Right atrium auricular region (tissue), 2 donors: ENCODE data around the gene CCDC86. TPM values are rescaled to one million over a fixed set of nuclear protein-coding genes. Genes with fewer than 3 reads are reported as not detected.
A peak's percentile ranks its signal among the peaks of the same experiment; 100 is the strongest.

ENCODE experiments used
- DNase-seq: peaks from one replicate; pipeline ENCODE4 v3.0.0-alpha.2; 2019; ENCODE audit warnings: low spot score
- H3K27ac ChIP-seq, 2 donors: fragments of 200-600 bp; sonication (generic); 1 replicate in 1 of 2; 2 replicates in 1 of 2; pipeline ENCODE4 v1.5.1; 2016 to 2019
- H3K27me3 ChIP-seq, 2 donors: fragments of 200-600 bp; sonication (generic); one replicate each; pipeline versions ENCODE4 v1.5.1 to v1.6.0; 2017 to 2019
- H3K36me3 ChIP-seq: fragments of 200-600 bp; sonication (generic); one replicate; pipeline ENCODE4 v1.5.1; 2016
- H3K4me1 ChIP-seq, 2 donors: fragments of 200-600 bp; sonication (generic); one replicate each; pipeline versions ENCODE4 v1.5.1 to v1.6.0; 2017 to 2019
- H3K4me3 ChIP-seq, 2 donors: fragments of 200-600 bp; sonication (generic); 1 replicate in 1 of 2; 2 replicates in 1 of 2; pipeline ENCODE4 v1.5.1; 2017 to 2019; ENCODE audit warnings: mild to moderate bottlenecking in 1 of 2, moderate library complexity in 1 of 2
- H3K9me3 ChIP-seq, 2 donors: fragments of 200-600 bp; sonication (generic); one replicate each; pipeline ENCODE4 v1.5.1; 2019
- CTCF ChIP-seq, 2 donors: fragments of 200-600 bp; sonication (generic); IDR thresholded peaks; one replicate each; pipeline ENCODE4 v1.5.1; 2019; ENCODE audit warnings: antibody characterized with exemption in 2 of 2
- total RNA-seq, 2 donors: library from RNA; depleted of rRNA; stranded (reverse); fragments of >200 nt; gene quantifications; one replicate each; pipeline ENCODE4 v1.1.0, GENCODE V29; 2016

CCDC86 gene
- total RNA-seq, 2 donors from 2014 or later = 9.1 to 10.2 TPM

- no peak overlapping the region for H3K4me3 ChIP-seq
- no peaks in the 10 kb centered on the region for H3K27me3 ChIP-seq
- no peaks in the 10 kb centered on the region for H3K9me3 ChIP-seq
- DNase-seq = no peak
- peaks cover 7% of the 10 kb centered on the region for H3K36me3 ChIP-seq
- no peak overlapping the region for H3K27ac ChIP-seq
- H3K4me1 ChIP-seq = peaks cover 0 to 6% of the 10 kb centered on the region in 2 donors
- no peak for TF ChIP-seq CTCF (IDR thresholded peaks at IDR 0.05)
Measured at GRCh38 chr11:60880643-60881282, 38.9 kb downstream of the CCDC86 start.

DNA sequence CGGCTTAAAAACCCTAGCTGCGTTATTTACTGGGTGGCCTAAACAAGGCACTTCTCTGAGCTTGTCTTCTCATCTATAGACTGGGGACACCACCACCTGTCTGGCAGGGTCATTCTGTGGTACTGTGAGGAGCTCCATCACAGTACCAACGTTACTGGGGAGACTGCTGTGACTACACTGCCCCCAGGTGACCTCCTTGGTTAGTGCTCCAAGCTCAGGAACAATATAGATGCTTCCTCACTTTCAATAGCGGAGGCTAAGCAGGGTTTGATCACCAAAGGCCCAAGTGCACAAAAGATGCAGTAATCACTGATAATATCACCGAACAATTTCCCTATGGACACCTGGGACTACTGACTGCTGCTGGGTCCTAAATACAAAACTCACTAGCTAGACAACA is 45.6 kb downstream of the CCDC86 start:
- no peak overlapping the region for H3K27ac ChIP-seq
- H3K27me3 ChIP-seq = no peaks in the 10 kb centered on the region
- peaks cover 16% of the 10 kb centered on the region for H3K36me3 ChIP-seq
- no peak overlapping the region for H3K4me3 ChIP-seq
- no peaks in the 10 kb centered on the region for H3K9me3 ChIP-seq
- TF ChIP-seq CTCF (IDR thresholded peaks at IDR 0.05) = peak; percentile 20 to 59
- peaks cover 0 to 19% of the 10 kb centered on the region in 2 donors for H3K4me1 ChIP-seq
- no peak for DNase-seq

- TF ChIP-seq CTCF (IDR thresholded peaks at IDR 0.05) = no peak
- H3K27ac ChIP-seq = no peak overlapping the region
- H3K36me3 ChIP-seq = peaks cover 31% of the 10 kb centered on the region
Measured at GRCh38 chr11:60889869-60890311, 48.0 kb downstream of the CCDC86 start.

DNA sequence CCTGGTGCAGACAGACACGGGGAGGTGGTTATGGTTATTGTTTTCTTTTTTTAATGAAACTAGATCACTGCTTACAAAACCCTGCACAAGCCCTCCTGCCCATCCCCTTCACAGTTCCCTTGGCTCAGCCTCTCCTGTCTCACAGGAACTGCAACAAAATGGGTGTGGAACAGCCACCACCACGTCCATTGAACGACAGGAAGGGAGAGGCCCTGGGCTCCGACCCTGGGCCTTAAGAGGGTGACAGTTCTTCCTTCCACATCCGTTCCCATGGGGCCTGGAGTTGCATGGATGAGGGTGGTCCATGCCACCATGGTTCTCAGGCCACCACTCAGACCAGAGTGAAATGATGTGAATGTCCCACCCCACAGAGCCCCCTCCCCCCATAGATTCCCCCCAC is 48.8 kb downstream of the CCDC86 start:
- Histone ChIP-seq H3K4me3 (no peak overlapping the region), H3K4me1 (peaks cover 0 to 19% of the 10 kb centered on the region in 2 donors), H3K27ac (peak overlapping the region in 1 of 2 donors; percentile 41), H3K36me3 (peaks cover 31% of the 10 kb centered on the region), H3K27me3 (no peaks in the 10 kb centered on the region), H3K9me3 (no peaks in the 10 kb centered on the region)
- no peak for DNase-seq
- no peak for TF ChIP-seq CTCF (IDR thresholded peaks at IDR 0.05)

More at GRCh38 chr11:60889869-60890311, 48.0 kb downstream of the CCDC86 start:
- Histone ChIP-seq H3K9me3 (no peaks in the 10 kb centered on the region), H3K27me3 (no peaks in the 10 kb centered on the region), H3K4me3 (no peak overlapping the region), H3K4me1 (peaks cover 0 to 19% of the 10 kb centered on the region in 2 donors)
- no peak for DNase-seq

- Histone ChIP-seq H3K36me3 (peaks cover 34% of the 10 kb centered on the region), H3K27me3 (no peaks in the 10 kb centered on the region), H3K4me1 (peaks cover 0 to 19% of the 10 kb centered on the region in 2 donors), H3K4me3 (no peak overlapping the region), H3K9me3 (no peaks in the 10 kb centered on the region), H3K27ac (peak overlapping the region in 1 of 2 donors; percentile 41)
- TF ChIP-seq CTCF (IDR thresholded peaks at IDR 0.05) = no peak
- DNase-seq = no peak
Measured at GRCh38 chr11:60891103-60891741, 49.3 kb downstream of the CCDC86 start.
